ENCODE results near the gene CAST.

DNA sequence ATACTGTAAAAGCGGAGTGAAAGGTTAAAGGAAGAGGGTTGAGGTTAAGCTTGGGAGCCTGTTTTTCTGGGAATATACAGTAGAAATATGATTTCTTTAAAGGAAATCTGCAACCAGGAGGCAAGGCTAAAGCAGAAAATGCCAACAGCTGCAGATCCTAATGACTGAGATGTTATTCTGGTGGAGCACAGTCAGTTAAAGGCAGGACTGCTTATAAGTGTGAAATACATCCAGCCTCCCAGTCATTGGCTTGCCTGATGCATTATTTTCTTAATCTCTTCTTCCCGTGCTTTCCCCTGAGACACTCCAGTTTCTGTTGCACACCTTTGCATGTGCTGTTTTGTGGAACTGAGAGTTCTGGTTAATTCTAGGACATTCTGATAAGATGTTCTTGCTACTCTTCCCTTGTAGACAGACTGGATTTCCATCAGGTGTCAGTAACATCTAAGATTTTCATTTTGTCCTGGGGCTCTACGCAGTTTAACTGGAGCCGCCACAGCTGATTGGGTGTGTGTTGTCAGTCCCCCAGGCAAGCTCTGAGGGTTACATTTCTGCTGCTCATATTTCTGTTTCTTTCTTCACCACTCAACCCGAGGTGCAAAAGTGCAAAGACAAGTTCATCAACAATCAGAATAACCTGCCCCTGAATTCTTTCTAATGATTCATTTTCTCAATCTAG is 44.4 kb downstream of the CAST start:
- TF ChIP-seq, protein P1, sequence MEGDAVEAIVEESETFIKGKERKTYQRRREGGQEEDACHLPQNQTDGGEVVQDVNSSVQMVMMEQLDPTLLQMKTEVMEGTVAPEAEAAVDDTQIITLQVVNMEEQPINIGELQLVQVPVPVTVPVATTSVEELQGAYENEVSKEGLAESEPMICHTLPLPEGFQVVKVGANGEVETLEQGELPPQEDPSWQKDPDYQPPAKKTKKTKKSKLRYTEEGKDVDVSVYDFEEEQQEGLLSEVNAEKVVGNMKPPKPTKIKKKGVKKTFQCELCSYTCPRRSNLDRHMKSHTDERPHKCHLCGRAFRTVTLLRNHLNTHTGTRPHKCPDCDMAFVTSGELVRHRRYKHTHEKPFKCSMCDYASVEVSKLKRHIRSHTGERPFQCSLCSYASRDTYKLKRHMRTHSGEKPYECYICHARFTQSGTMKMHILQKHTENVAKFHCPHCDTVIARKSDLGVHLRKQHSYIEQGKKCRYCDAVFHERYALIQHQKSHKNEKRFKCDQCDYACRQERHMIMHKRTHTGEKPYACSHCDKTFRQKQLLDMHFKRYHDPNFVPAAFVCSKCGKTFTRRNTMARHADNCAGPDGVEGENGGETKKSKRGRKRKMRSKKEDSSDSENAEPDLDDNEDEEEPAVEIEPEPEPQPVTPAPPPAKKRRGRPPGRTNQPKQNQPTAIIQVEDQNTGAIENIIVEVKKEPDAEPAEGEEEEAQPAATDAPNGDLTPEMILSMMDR (IDR thresholded peaks at IDR 0.05; ENCODE audit: insufficient read depth, low read depth, low read length) = no peak
- no peak for TF ChIP-seq EZH2 (IDR thresholded peaks at IDR 0.05; ENCODE audit: insufficient read depth, low read length)

All from astrocyte (in vitro differentiated cells and primary cell).